HG03521 (cell line): ENCODE results near the gene DUSP28.

Source experiments
- ATAC-seq: cut with Tn5 transposase; IDR thresholded peaks from one replicate; pipeline ENCODE4 v1.9.1; 2021; ENCODE audit warnings: mild to moderate bottlenecking, moderate library complexity; ENCODE audit not compliant: unreplicated experiment

The DUSP28 gene

GRCh38 chr2:240597419-240598181 is 37.4 kb downstream of the DUSP28 start:
- no peak for ATAC-seq

DNA sequence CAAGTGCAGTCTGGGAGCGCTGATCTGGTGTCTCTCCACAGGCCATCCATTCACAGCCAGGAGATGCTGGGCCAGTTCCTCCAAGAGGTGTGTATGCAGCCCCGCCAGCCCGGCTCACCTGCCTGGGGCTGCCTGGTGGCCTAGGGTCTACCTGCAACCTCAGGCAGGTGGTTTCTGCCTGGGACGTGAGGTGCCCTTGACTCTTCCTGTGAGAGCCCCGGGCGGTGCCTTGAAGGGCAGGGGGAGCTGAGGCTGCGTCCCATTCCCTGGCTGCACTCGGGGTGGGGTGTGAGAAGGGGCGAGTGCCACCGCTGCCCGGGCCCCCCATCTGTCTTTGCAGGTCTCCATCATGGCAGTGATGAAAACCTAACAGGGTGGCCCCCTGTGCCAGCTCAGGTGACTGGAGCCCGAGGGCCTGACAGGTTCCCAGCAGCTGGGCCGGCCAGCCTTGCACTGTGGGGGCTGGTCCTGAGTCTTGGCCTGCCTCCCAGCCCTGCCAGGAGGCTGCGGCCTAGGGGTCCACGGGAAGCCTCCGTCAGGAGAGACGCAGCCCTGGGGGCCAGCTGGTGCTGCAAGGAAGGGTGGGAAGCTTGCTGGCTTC is 38.3 kb downstream of the DUSP28 start:
- ATAC-seq, result no peak

- no peak for ATAC-seq
These were observed 39.0 kb downstream of the DUSP28 start for GRCh38 chr2:240599141-240599583.

DNA sequence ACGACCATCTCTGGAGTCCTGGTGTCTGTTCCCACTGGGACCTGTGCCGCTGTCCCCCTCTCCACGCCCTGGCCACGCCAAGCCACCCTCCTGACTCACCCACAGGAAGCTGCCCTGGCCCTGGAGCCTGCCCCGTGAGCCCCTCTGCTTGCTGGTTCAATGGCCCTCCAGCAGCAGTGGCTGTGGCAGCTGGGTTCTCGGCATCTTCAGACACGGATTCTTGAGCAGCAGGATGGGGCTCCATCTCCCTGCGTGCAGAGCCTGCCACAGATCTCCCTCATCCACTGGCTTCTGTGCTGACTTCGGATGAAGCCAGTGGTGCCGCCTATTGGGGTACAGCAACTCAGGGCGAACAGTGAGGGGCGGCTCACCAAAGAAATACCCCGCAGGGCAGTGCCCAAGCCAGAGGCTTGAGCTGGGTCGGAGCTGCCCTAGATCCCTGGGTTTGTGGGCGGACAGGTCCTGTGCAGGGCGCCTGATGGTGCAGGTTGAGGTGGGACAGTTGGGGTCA is 40.3 kb downstream of the DUSP28 start:
- no peak for ATAC-seq

GRCh38 chr2:240601061-240601830 is 41.1 kb downstream of the DUSP28 start:
- ATAC-seq, result no peak

GRCh38 chr2:240601831-240602160 is 41.6 kb downstream of the DUSP28 start:
- ATAC-seq, result no peak

GRCh38 chr2:240602266-240603050 is 42.3 kb downstream of the DUSP28 start:
- ATAC-seq, result no peak

DNA sequence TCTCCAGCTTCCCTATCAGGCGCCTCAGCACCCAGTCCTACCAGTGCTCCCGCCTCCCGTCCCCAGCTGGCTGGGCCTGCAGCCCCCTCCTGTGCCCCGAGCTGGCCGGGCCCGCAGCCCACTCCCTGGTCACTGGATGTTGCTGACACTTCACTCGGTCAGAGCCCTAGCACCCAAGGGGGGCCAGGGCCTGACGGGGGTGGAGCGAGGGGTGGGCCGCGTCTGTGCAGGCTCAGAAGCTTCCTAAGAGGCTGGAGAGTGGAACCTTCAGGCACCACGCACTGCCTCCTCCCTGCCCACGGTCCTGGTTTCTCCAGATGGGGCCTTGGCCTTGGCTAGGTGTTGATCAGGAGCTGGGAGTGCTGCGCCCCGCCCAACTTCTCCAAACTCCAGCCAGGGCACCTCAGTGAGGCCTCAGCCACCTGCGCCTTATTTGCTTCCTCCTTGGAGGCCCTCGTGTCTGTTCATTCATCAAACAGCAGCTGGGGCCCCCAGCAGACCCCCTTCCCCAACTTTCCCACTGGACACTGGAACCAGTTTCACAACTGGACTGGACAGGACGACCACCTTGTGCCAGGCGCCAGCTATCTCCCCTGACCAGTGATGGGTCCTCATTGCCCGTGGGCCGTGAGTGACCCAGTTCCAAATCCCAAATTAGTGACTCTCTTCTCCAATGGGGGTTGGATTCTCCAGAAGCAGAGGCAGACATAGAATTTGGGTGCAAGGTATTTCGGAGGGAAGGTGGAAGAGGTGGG is 43.1 kb downstream of the DUSP28 start:
- ATAC-seq, result no peak

GRCh38 chr2:240603846-240604245 is 43.7 kb downstream of the DUSP28 start:
- ATAC-seq, result no peak

DNA sequence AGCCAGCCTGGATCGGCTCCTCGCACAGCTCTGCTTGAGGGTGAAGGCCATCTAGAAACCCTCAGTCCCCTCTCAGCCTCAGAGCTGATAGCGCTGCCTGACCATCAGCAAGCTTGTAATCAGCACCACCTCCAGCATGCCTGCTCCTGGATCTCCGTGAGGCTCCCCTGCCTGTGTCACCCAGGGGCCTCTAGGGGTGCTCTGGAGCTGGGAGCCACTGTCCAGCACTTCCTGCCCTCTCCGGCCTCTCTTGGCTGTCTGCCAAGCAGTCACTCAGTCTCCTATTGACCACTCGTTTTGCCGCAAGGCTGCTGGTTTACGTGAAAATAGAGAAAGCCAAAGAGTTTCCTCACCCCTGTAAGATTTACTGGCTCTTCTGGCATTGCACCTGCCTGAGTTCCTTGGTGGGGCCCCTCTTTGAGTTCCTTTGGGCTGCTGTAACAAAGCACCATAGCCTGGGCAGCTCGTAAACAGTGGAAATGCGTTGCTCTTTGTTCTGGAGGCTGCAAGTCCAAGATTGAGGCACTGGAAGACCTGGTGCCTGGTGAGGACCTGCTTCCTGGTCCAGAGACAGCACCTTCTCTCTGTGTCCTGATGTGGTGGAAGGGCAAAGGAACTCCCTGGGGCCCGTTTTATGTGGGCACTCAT is 44.3 kb downstream of the DUSP28 start:
- ATAC-seq, result no peak

DNA sequence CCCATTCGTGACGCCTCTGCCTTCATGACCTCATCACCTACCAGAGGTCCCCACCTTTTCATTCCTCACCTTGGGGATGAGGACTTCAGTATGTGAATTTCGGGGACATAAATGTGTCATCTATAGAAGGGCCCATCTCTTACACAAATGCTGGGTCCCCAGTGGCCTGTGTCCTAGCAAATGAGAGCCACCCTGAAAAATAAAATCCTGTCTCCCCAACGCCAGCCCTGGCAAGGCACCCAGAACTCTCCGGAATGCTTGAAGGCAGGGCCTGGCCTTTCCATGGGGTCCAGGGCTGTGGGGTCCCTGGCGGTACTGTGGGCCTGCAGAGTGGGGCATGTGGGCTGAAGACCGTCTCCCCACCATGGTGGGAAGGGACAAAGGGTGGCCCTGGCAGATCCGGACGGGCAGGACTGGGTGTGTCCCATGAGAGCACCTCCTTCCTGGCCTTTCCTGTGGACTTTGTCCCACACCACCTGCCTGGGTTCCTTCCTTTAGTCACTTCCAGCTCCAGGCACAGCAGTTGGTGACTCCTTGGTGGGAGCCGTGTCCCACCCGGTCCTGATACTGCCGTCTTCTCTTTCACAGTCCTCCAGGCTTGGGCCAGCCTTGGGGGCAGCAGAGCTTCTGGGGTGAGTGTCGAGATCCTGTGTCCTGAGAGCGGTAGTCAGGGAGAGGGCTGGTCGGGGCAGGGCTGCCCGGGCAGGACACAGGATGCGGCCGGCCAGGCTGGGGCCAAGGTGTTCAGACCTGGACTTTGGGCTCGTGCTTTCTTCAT is 45.0 kb downstream of the DUSP28 start:
- no peak for ATAC-seq

DNA sequence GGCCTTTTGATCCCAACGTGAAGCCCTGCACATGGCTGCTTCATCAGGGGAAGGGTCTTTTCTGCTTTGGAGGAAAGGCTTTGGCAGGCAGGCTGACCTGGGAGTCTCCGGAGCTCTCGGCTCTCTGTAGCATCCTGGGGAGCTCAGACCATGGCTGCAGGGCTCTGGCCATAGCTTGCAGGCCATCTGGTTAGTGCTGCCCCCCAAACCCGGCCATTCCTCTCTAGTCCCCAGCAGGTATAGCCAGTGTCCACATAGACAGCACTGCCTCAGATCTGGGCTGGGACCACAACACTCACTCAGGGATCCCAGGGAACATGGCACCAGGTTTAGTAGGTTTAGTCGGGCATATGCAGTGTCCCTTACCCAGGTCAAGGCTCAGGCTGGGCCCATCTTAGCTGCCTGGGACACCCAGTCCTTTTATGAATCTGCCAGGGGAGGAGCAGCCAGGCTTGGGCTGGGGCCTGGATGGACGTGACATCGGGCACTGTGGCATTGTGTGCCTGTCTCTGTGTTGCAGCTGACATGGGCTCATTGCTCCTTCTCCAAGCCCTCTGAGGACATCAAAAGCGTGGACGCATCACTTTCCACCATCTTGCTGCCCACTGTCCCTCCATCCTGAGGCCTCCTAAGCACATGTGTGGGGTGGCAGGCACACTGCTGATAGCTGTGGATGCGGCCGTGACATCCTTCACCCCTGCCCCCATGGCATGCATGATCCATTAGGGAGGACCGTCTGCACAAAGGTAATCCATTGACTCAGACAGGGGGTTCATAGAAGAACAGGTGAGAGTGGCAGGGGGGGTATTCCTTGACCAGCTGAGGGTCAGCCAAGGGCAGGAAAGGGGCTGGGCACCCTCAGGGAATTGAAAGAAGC is 45.9 kb downstream of the DUSP28 start:
- ATAC-seq, result no peak

- no peak for ATAC-seq
These were observed 51.5 kb downstream of the DUSP28 start for GRCh38 chr2:240611601-240612210.
